KMS-11 (cell line): ENCODE results near the gene HPCAL1.

ENCODE experiments used
- H2AFZ ChIP-seq: fragments of 200-600 bp; sonication (generic); 2 replicates; pipeline ENCODE4 v1.6.1; 2016; ENCODE audit warnings: antibody characterized with exemption, mixed run types, low read depth
- H3K27ac ChIP-seq: fragments of 200-600 bp; sonication (generic); 2 replicates; pipeline ENCODE4 v1.6.1; 2016; ENCODE audit warnings: mild to moderate bottlenecking, mixed run types
- H3K27me3 ChIP-seq: fragments of 200-600 bp; sonication (generic); 2 replicates; pipeline ENCODE4 v1.6.1; 2017; ENCODE audit warnings: mild to moderate bottlenecking, low read depth, mixed run types, moderate library complexity; ENCODE audit not compliant: insufficient read depth
- H3K36me3 ChIP-seq: fragments of 200-600 bp; sonication (generic); 2 replicates; pipeline ENCODE4 v1.6.1; 2017; ENCODE audit warnings: mild to moderate bottlenecking, mixed run types; ENCODE audit not compliant: insufficient read depth
- H3K4me1 ChIP-seq: fragments of 200-600 bp; sonication (generic); 2 replicates; pipeline ENCODE4 v1.6.1; 2016; ENCODE audit warnings: mild to moderate bottlenecking, low read depth, mixed run types; ENCODE audit not compliant: poor library complexity, severe bottlenecking
- H3K4me2 ChIP-seq: fragments of 200-600 bp; sonication (generic); 2 replicates; pipeline ENCODE4 v1.7.0; 2016; ENCODE audit warnings: mild to moderate bottlenecking, mixed run types
- H3K4me3 ChIP-seq: fragments of 200-600 bp; sonication (generic); IDR thresholded peaks from 2 replicates; pipeline ENCODE4 v1.6.1; 2017; ENCODE audit warnings: low read depth, low read length, mixed read lengths; ENCODE audit not compliant: insufficient read depth
- H3K79me2 ChIP-seq: fragments of 200-600 bp; sonication (generic); 2 replicates; pipeline ENCODE4 v1.6.1; 2016; ENCODE audit warnings: low read depth, mixed run types; ENCODE audit not compliant: insufficient read depth
- H3K9ac ChIP-seq: fragments of 200-600 bp; sonication (generic); 2 replicates; pipeline ENCODE4 v1.6.1; 2016; ENCODE audit warnings: mild to moderate bottlenecking, mixed run types
- H4K20me1 ChIP-seq: fragments of 200-600 bp; sonication (generic); 2 replicates; pipeline ENCODE4 v1.6.1; 2016; ENCODE audit warnings: mild to moderate bottlenecking, mixed run types; ENCODE audit not compliant: insufficient read depth
- CTCF ChIP-seq: fragments of 200-600 bp; sonication (generic); conservative IDR thresholded peaks from 2 replicates; pipeline ENCODE4 v1.6.1; 2017; ENCODE audit warnings: low read depth, mild to moderate bottlenecking, antibody characterized with exemption, low read length, moderate library complexity, mixed read lengths

HPCAL1 gene

GRCh38 chr2:10395893-10396292 is 93.2 kb downstream of the HPCAL1 start:
- Histone ChIP-seq H4K20me1 (no peaks in the 10 kb centered on the region), H2AFZ (no peak overlapping the region), H3K36me3 (no peaks in the 10 kb centered on the region), H3K79me2 (no peaks in the 10 kb centered on the region), H3K9ac (no peak overlapping the region), H3K4me3 (no peak overlapping the region), H3K27me3 (no peaks in the 10 kb centered on the region), H3K27ac (no peak overlapping the region), H3K4me1 (peaks cover 10% of the 10 kb centered on the region), H3K4me2 (no peak overlapping the region)
- no peak for TF ChIP-seq CTCF

GRCh38 chr2:10396464-10396863 is 93.8 kb downstream of the HPCAL1 start:
- no peaks in the 10 kb centered on the region for H3K36me3 ChIP-seq
- H4K20me1 ChIP-seq = no peaks in the 10 kb centered on the region
- H3K4me3 ChIP-seq = no peak overlapping the region
- H3K79me2 ChIP-seq = no peaks in the 10 kb centered on the region
- H3K27ac ChIP-seq = no peak overlapping the region
- no peak overlapping the region for H3K9ac ChIP-seq
- H2AFZ ChIP-seq = no peak overlapping the region
- H3K4me2 ChIP-seq = no peak overlapping the region
- no peak for TF ChIP-seq CTCF
- no peaks in the 10 kb centered on the region for H3K27me3 ChIP-seq
- H3K4me1 ChIP-seq = peaks cover 12% of the 10 kb centered on the region

- H3K27me3 ChIP-seq = no peaks in the 10 kb centered on the region
- H3K27ac ChIP-seq = no peak overlapping the region
- no peaks in the 10 kb centered on the region for H3K79me2 ChIP-seq
- no peaks in the 10 kb centered on the region for H4K20me1 ChIP-seq
- no peak for TF ChIP-seq CTCF
- H3K36me3 ChIP-seq = no peaks in the 10 kb centered on the region
- no peak overlapping the region for H3K9ac ChIP-seq
- H3K4me1 ChIP-seq = peaks cover 12% of the 10 kb centered on the region
- H3K4me2 ChIP-seq = no peak overlapping the region
- no peak overlapping the region for H2AFZ ChIP-seq
- H3K4me3 ChIP-seq = no peak overlapping the region
Observed at GRCh38 chr2:10397297-10397875, 94.7 kb downstream of the HPCAL1 start.

GRCh38 chr2:10397878-10398277 is 95.2 kb downstream of the HPCAL1 start:
- Histone ChIP-seq H4K20me1 (no peaks in the 10 kb centered on the region), H3K27me3 (no peaks in the 10 kb centered on the region), H3K9ac (no peak overlapping the region), H3K4me2 (no peak overlapping the region), H3K27ac (no peak overlapping the region), H3K79me2 (no peaks in the 10 kb centered on the region), H3K4me3 (no peak overlapping the region), H2AFZ (no peak overlapping the region), H3K4me1 (peaks cover 12% of the 10 kb centered on the region), H3K36me3 (no peaks in the 10 kb centered on the region)
- no peak for TF ChIP-seq CTCF
